ENCODE data around the gene LRPPRC. TPM values are rescaled to one million over a fixed set of nuclear protein-coding genes. Genes with fewer than 3 reads are reported as not detected.

LRPPRC gene
- total RNA-seq, 6 experiments from 2014 or later, result 57.6 to 77.6 (median 65.7) TPM

GRCh38 chr2:43980902-43981301 is 14.9 kb downstream of the LRPPRC start:
- H3K36me3 Mint-ChIP-seq (ENCODE audit: low read depth), result peaks cover 9% of the 10 kb centered on the region; the same call in 1 of the 2 replicates
- H3K4me1 Mint-ChIP-seq (ENCODE audit: low read depth), result peaks cover 7% of the 10 kb centered on the region
- H3K27ac Mint-ChIP-seq, result no peak overlapping the region
- no peaks in the 10 kb centered on the region for H3K9me3 Mint-ChIP-seq
- H3K27me3 Mint-ChIP-seq (ENCODE audit: insufficient read depth), result no peaks in the 10 kb centered on the region
- no peak for TF ChIP-seq CTCF (IDR thresholded peaks at IDR 0.05)
- H3K4me3 Mint-ChIP-seq, result no peak overlapping the region
- no peak for DNase-seq

- DNase-seq, result no peak
- H3K27me3 Mint-ChIP-seq (ENCODE audit: insufficient read depth), result no peaks in the 10 kb centered on the region
- TF ChIP-seq CTCF (IDR thresholded peaks at IDR 0.05), result no peak
- no peaks in the 10 kb centered on the region for H3K9me3 Mint-ChIP-seq
- no peak overlapping the region for H3K27ac Mint-ChIP-seq
- peaks cover 7% of the 10 kb centered on the region; the same call in 1 of the 2 replicates for H3K4me1 Mint-ChIP-seq (ENCODE audit: low read depth)
- H3K4me3 Mint-ChIP-seq, result no peak overlapping the region
- H3K36me3 Mint-ChIP-seq (ENCODE audit: low read depth), result peaks cover 20% of the 10 kb centered on the region; the same call in 1 of the 2 replicates
Observed at GRCh38 chr2:43977677-43978375, 18.0 kb downstream of the LRPPRC start.

- no peak overlapping the region for H3K4me3 Mint-ChIP-seq
- no peak for TF ChIP-seq CTCF (IDR thresholded peaks at IDR 0.05)
Observed at GRCh38 chr2:43960921-43961320, 34.9 kb downstream of the LRPPRC start.

GRCh38 chr2:43958397-43959275 is 37.2 kb downstream of the LRPPRC start:
- H3K4me3 Mint-ChIP-seq, result no peak overlapping the region
- H3K36me3 Mint-ChIP-seq (ENCODE audit: low read depth), result peaks cover 19% of the 10 kb centered on the region
- H3K9me3 Mint-ChIP-seq, result no peaks in the 10 kb centered on the region
- H3K27me3 Mint-ChIP-seq (ENCODE audit: insufficient read depth), result no peaks in the 10 kb centered on the region
- no peak for DNase-seq
- no peaks in the 10 kb centered on the region for H3K4me1 Mint-ChIP-seq (ENCODE audit: low read depth)
- no peak overlapping the region for H3K27ac Mint-ChIP-seq
- no peak for TF ChIP-seq CTCF (IDR thresholded peaks at IDR 0.05)

More at GRCh38 chr2:43960921-43961320, 34.9 kb downstream of the LRPPRC start:
- H3K9me3 Mint-ChIP-seq, result no peaks in the 10 kb centered on the region
- no peaks in the 10 kb centered on the region; the same call in 1 of the 2 replicates for H3K27me3 Mint-ChIP-seq (ENCODE audit: insufficient read depth)
- peaks cover 24% of the 10 kb centered on the region for H3K36me3 Mint-ChIP-seq (ENCODE audit: low read depth)
- no peak overlapping the region for H3K27ac Mint-ChIP-seq
- no peaks in the 10 kb centered on the region for H3K4me1 Mint-ChIP-seq (ENCODE audit: low read depth)
- DNase-seq, result no peak

GRCh38 chr2:43950383-43951008 is 45.3 kb downstream of the LRPPRC start:
- Mint-ChIP-seq H3K4me1 (ENCODE audit: low read depth) (no peaks in the 10 kb centered on the region), H3K27ac (no peak overlapping the region), H3K36me3 (ENCODE audit: low read depth) (peaks cover 9% of the 10 kb centered on the region), H3K9me3 (no peaks in the 10 kb centered on the region), H3K27me3 (ENCODE audit: insufficient read depth) (no peaks in the 10 kb centered on the region), H3K4me3 (no peak overlapping the region)
- peak; percentile 26 for DNase-seq
- TF ChIP-seq CTCF (IDR thresholded peaks at IDR 0.05), result peak; percentile 73
